Mesothelial cell of epicardium (in vitro differentiated cells): ENCODE measurements around the gene CACTIN. TPM values are rescaled to one million over a fixed set of nuclear protein-coding genes. Genes with fewer than 3 reads are reported as not detected.

Experiments used
- DNase-seq, 2 experiments: peaks; one replicate each; pipeline ENCODE4 v3.0.0; 2021; ENCODE audit warnings: low spot score in 2 of 2; ENCODE audit not compliant: unreplicated experiment in 2 of 2
- H3K27ac Mint-ChIP-seq: 2 replicates; pipeline ENCODE4 v1.8.0; 2021; ENCODE audit warnings: mixed read lengths
- H3K27me3 Mint-ChIP-seq: 2 replicates; pipeline ENCODE4 v1.8.0; 2021; ENCODE audit warnings: low read depth, mixed read lengths
- H3K36me3 Mint-ChIP-seq: 2 replicates; pipeline ENCODE4 v1.8.0; 2021; ENCODE audit warnings: mixed read lengths
- H3K4me1 Mint-ChIP-seq: 2 replicates; pipeline ENCODE4 v1.8.0; 2021; ENCODE audit warnings: mixed read lengths
- H3K4me3 Mint-ChIP-seq: 2 replicates; pipeline ENCODE4 v1.8.0; 2021; ENCODE audit warnings: mild to moderate bottlenecking, moderate library complexity, mixed read lengths
- H3K9me3 Mint-ChIP-seq: 2 replicates; pipeline ENCODE4 v1.8.0; 2021; ENCODE audit warnings: mixed read lengths
- total RNA-seq: library from RNA; stranded (reverse); gene quantifications from 3 replicates; pipeline ENCODE4 v1.2.1, GENCODE V29; 2021
- TF ChIP-seq, protein P1 (sequence below): fragments of 200-600 bp; sonication (generic); IDR thresholded peaks from one replicate; pipeline ENCODE4 v1.5.0; 2021; ENCODE audit warnings: antibody characterized with exemption; ENCODE audit not compliant: unreplicated experiment

Gene CACTIN
- total RNA-seq, 1 donor from 2014 or later, result 39.2 TPM

GRCh38 chr19:3644351-3645066, 17.9 kb upstream of the CACTIN start:
- Mint-ChIP-seq H3K27me3 (no peaks in the 10 kb centered on the region), H3K27ac (no peak overlapping the region), H3K4me1 (no peaks in the 10 kb centered on the region), H3K9me3 (no peaks in the 10 kb centered on the region), H3K36me3 (peaks cover 9% of the 10 kb centered on the region), H3K4me3 (no peak overlapping the region)
- DNase-seq, result no peak
- TF ChIP-seq, protein P1, sequence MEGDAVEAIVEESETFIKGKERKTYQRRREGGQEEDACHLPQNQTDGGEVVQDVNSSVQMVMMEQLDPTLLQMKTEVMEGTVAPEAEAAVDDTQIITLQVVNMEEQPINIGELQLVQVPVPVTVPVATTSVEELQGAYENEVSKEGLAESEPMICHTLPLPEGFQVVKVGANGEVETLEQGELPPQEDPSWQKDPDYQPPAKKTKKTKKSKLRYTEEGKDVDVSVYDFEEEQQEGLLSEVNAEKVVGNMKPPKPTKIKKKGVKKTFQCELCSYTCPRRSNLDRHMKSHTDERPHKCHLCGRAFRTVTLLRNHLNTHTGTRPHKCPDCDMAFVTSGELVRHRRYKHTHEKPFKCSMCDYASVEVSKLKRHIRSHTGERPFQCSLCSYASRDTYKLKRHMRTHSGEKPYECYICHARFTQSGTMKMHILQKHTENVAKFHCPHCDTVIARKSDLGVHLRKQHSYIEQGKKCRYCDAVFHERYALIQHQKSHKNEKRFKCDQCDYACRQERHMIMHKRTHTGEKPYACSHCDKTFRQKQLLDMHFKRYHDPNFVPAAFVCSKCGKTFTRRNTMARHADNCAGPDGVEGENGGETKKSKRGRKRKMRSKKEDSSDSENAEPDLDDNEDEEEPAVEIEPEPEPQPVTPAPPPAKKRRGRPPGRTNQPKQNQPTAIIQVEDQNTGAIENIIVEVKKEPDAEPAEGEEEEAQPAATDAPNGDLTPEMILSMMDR, result no peak

DNA sequence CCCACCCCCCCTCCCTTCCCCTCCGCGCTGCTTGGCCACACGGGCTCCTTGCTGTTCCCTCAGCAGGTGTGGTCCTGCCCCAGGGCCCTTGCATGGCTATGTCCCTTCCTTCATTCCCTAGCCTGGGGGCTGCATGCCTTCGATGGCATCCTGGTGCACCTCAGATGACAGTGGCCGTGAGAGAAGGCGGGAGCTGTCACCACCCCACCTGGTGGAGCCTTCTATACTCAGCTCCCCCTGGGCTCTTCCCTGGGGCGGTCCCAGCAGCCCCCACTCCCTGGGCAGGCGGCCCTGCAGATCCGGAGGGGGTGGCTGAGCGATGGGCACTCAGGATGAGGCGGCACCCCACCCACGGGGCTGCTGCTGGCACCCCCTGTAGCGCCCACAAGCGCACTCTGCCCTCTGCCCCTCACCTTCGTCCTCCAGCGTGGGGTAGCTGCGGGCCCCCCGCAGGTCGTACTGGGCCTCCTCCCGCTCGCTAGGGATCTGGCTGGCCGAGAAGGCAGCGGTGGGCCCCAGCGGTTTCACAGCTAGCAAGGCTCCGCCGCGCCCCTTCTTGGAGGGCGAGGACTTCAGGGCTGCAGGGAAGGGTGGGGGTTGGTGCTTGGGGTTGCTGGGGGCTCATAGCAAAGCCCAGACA, 17.2 kb upstream of the CACTIN start:
- H3K4me3 Mint-ChIP-seq, result no peak overlapping the region
- DNase-seq, result no peak
- TF ChIP-seq, protein P1, result no peak
- H3K27ac Mint-ChIP-seq, result no peak overlapping the region
- H3K9me3 Mint-ChIP-seq, result no peaks in the 10 kb centered on the region
- H3K4me1 Mint-ChIP-seq, result no peaks in the 10 kb centered on the region
- H3K27me3 Mint-ChIP-seq, result no peaks in the 10 kb centered on the region
- peaks cover 9% of the 10 kb centered on the region for H3K36me3 Mint-ChIP-seq

GRCh38 chr19:3642987-3643673, 16.5 kb upstream of the CACTIN start:
- H3K4me3 Mint-ChIP-seq, result no peak overlapping the region
- no peak overlapping the region for H3K27ac Mint-ChIP-seq
- no peaks in the 10 kb centered on the region for H3K27me3 Mint-ChIP-seq
- DNase-seq, result no peak
- H3K4me1 Mint-ChIP-seq, result no peaks in the 10 kb centered on the region
- TF ChIP-seq, protein P1, result no peak
- H3K36me3 Mint-ChIP-seq, result peaks cover 12% of the 10 kb centered on the region
- no peaks in the 10 kb centered on the region for H3K9me3 Mint-ChIP-seq

GRCh38 chr19:3642296-3642695, 15.7 kb upstream of the CACTIN start:
- Mint-ChIP-seq H3K27ac (no peak overlapping the region), H3K4me3 (no peak overlapping the region), H3K9me3 (no peaks in the 10 kb centered on the region), H3K27me3 (no peaks in the 10 kb centered on the region), H3K4me1 (no peaks in the 10 kb centered on the region), H3K36me3 (peaks cover 12% of the 10 kb centered on the region)
- DNase-seq, result no peak
- TF ChIP-seq, protein P1, result no peak

DNA sequence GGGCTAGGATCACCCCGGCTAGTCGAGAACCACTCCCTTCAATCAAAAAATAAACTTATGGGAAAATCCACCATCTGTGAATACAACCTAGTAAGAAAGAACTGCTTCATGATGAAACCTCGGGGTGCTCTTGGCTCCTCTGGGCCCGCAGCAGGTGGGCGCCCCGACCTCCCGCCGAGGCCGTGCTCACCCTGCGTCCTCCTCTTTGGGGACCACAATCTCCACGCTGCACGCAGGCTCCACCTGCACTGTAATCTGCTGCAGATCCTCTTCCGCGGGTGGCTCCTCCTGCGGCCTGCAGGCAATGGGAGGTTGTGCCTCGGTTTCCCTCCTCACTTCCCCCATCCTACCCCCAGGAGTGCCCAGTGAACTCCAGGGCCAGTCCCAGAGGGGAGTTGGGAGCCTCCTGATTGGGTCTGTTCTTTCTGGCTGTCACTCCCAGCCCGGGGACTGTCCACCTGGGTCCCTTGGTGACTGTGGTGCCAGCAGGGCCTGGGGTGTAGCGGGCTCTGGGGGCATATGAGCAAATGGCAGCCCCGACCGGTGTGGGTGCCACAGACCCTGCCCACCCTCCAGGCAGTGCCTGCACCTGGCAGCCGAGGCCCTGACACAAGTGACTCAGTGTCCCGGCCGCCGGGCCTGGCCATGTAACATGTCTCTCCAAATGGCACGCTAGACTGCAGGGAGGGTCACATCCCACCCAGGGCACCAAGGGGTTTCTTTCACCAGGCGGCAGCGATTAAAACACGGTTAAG, 15.1 kb upstream of the CACTIN start:
- H3K4me1 Mint-ChIP-seq, result no peaks in the 10 kb centered on the region
- TF ChIP-seq, protein P1, result no peak
- H3K27ac Mint-ChIP-seq, result no peak overlapping the region
- no peak overlapping the region for H3K4me3 Mint-ChIP-seq
- DNase-seq, result no peak
- no peaks in the 10 kb centered on the region for H3K27me3 Mint-ChIP-seq
- H3K36me3 Mint-ChIP-seq, result peaks cover 12% of the 10 kb centered on the region
- no peaks in the 10 kb centered on the region for H3K9me3 Mint-ChIP-seq
